IPS-15b (cell line): ENCODE measurements around the gene ADAT2.

ENCODE experiments used
- H3K27me3 ChIP-seq: one replicate; pipeline ENCODE4 v1.6.1; 2013; ENCODE audit warnings: low read length; ENCODE audit not compliant: control insufficient read depth, insufficient read depth
- H3K36me3 ChIP-seq: one replicate; pipeline ENCODE4 v1.6.1; 2013; ENCODE audit warnings: low read length; ENCODE audit not compliant: control insufficient read depth, insufficient read depth
- H3K4me1 ChIP-seq: one replicate; pipeline ENCODE4 v1.6.1; 2013; ENCODE audit warnings: mild to moderate bottlenecking, low read length; ENCODE audit not compliant: control insufficient read depth, insufficient read depth
- H3K4me3 ChIP-seq: one replicate; pipeline ENCODE4 v1.5.1; 2013; ENCODE audit warnings: low read depth, low read length
- H3K9ac ChIP-seq: one replicate; pipeline ENCODE4 v1.6.1; 2013; ENCODE audit warnings: low read depth, mild to moderate bottlenecking, low read length
- H3K9me3 ChIP-seq: one replicate; pipeline ENCODE4 v1.6.1; 2013; ENCODE audit warnings: mild to moderate bottlenecking, low read length; ENCODE audit not compliant: control insufficient read depth, insufficient read depth

The ADAT2 gene

DNA sequence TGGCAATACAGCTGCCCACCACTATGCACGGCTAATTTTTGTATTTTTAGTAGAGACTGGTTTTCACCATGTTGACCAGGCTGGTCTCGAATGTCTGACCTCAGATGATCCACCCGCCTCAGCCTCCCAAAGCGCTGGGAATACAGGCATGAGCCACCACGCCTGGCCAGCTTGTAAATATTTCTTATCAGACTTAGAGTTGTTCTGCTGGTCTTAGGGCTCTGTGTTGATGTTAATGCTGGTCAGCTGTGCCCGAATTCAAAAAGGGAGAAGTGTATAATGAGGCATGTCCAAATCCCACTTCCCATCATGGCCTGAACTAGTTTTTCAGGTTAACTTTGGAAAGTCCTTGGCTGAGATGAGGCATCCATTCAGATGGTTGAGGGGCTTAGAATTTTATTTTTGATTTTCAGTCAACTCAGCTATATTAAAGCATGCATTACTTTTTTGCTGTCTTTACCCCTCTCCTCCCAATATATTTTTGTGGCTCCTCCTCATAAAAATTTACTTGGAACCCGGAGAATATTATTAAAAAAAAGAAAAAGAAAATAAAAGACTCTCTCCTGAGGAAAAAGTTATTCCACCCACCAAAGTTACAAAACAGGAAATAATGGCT lies 47.7 kb downstream of the ADAT2 start:
- Histone ChIP-seq H3K9me3 (no peaks in the 10 kb centered on the region), H3K36me3 (no peaks in the 10 kb centered on the region), H3K9ac (no peak overlapping the region), H3K27me3 (no peaks in the 10 kb centered on the region), H3K4me1 (peaks cover 9% of the 10 kb centered on the region), H3K4me3 (no peak overlapping the region)

DNA sequence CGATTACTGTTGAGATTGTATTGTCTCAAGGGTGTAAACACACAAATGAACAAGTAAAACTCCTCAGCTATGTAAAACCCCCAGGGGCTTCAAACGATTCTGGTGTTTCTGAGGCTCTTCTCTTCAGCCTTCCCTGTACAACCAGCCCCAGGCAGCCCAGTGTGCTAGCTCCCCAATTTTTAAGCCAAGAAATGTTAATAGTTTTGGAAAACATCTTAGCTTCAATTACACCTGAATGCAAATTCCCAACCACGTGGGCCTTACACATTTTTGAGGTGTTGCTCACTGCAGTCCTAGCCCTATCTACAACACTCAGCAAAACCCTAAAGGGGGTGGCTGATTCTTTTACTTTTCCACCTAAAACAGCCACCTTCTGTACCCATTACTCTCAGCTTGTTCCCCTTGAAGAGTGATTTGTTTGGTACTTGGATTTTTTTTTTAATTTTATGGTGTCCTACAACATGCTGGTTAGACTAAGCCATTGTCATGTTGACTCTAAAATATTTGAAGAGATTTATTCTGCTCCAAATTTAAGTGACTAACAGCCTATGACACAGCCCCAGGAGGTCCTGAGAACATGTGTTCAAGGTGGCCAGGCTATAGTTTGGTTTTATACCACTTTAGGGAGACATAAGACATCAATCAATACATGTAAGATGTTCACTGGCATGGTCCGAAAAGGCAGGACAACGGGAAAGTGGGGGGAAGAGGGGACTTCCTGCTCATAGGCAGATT lies 48.7 kb downstream of the ADAT2 start:
- Histone ChIP-seq H3K9me3 (no peaks in the 10 kb centered on the region), H3K36me3 (no peaks in the 10 kb centered on the region), H3K9ac (no peak overlapping the region), H3K27me3 (no peaks in the 10 kb centered on the region), H3K4me1 (peaks cover 9% of the 10 kb centered on the region), H3K4me3 (no peak overlapping the region)

DNA sequence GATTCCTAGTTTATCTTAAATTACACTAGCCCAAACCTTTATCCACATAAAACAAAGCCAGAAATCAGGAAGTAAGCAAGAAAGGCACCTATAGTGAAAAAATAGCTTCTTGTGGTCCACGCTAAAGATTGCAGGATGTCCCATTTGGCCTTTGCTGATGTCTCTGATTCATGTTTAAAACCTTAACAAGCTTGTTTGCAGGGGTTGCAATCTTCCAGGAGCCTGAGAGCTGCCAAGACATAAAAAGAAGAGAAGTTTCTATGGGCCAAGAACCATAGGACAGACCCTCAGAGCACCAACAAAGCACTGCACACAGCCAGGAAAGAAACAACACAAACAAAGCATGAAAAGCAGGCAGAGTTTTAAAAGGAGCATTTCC lies 49.4 kb downstream of the ADAT2 start:
- Histone ChIP-seq H3K36me3 (no peaks in the 10 kb centered on the region), H3K9ac (no peak overlapping the region), H3K4me1 (peaks cover 9% of the 10 kb centered on the region), H3K9me3 (no peaks in the 10 kb centered on the region), H3K4me3 (no peak overlapping the region), H3K27me3 (no peaks in the 10 kb centered on the region)

DNA sequence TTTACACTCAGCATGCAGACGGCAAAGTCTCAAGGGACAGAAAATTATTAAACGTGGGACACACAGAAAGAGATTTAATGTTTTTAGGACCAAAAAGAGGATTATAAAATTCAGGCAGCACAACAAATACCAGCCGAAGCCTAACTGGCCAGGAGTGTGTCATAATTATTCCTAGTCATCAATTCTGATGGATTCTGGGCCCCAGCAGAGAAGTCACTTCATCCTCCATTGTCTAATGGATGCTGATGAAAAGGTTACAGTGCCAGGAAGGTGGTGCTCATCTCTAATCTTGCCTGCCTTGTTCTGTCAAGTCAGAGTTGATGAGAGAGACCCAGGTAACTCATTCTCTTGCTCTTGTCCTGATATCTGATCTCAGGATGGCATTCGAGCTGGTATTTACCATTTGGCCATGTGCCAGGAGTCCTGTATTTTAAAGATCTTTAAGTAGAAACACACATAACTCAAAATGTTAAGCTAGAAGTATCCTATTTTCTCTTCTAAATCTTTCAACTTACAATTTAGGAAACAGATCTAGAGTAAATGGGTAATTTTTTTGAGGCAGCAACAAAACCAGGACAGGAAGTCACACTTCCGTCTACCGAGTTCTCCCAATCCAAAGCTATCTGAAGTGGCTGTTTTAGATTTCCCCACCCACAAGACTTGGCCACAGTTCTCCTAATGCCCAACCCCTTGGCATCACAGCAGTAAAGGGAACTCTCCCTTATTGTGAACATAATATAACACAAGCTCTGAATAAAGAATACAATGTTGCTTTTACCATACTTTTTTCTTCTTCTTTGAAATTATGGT lies 50.0 kb downstream of the ADAT2 start:
- Histone ChIP-seq H3K36me3 (no peaks in the 10 kb centered on the region), H3K4me3 (no peak overlapping the region), H3K27me3 (no peaks in the 10 kb centered on the region), H3K4me1 (peaks cover 8% of the 10 kb centered on the region), H3K9ac (no peak overlapping the region), H3K9me3 (no peaks in the 10 kb centered on the region)

DNA sequence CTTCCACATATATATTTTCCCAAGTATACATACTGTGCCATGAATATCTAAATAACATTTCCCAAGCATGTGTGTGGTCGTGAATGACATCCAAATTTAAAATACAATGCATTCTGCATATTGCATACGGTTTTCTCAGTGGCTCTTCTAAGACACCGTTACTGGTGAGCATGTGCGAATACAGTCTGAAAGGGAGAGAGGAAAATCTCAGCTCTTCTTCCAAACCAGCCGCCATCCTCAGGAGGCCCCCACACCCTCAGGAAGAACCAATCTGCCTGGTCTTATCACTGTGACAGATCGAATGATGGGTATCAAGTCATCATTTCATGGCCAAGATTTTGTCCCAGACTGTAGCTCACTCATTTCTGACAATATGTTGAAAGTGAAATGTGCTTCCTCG lies 50.7 kb downstream of the ADAT2 start:
- Histone ChIP-seq H3K4me1 (peaks cover 6% of the 10 kb centered on the region), H3K4me3 (no peak overlapping the region), H3K9me3 (no peaks in the 10 kb centered on the region), H3K36me3 (no peaks in the 10 kb centered on the region), H3K9ac (no peak overlapping the region), H3K27me3 (no peaks in the 10 kb centered on the region)

DNA sequence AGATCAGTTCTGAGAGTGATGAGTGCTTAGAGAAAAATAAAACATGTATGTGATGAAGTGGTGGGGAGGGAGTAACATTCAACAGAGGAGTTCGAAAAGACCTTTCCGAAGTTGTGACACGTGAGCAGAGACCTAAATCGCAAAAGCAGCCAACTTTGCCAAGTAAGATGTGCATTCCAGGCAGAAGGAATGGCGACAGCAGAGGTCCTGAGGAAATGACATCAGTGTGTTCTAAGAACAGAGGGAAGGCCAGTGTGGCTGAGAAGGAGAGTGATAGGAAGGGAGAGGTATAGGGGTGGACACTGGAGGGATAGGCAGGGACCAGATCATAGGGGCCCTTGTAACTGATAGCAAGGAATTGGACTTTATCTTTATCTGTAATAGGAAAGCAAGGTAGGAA lies 51.3 kb downstream of the ADAT2 start:
- H3K4me3 ChIP-seq, result no peak overlapping the region

DNA sequence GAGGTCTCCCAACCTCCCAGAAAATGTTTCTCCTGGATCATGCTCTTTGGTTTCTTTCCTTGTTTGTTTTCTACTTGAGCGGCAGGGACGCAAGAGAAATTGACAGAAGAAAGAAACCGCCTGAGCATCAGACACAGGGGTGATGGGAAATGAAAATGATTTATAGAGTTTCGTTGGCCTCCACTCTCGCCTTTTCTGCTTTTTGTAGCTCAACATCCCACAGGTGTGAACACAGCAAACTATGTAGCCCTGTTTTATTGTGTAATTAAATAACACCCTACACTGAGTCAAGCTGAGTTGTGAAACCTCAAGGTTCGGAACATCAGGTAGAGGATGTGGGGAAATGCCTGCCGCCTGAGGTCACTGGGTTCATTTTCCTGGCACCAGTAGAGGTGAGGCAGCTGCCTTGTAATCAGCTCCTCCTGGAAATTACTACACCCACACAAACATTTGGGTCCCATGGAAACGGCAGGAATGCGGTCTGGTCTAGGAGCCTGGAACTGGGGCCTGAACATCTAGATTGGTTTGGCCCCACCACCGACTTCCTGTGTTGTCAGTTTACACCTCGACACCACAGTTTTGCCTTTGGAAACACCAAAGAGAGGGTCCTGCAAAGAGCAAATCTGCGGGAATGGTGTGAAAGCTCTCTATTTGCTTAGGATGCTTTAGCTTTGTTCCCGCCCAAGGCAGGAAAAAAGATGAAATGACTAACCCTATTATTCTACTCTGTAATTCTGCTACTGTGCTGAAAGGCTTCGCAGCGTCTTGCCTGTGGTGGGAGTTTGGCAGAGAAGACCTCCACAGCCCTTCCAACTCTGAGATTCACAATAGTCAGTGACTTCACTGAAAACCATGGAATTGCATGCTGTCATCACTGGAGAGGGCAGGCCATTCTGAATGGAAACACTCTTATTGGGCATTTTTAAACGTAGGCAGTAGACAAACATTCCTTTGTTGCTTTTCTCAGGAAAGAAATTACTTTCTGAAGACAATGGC lies 53.0 kb downstream of the ADAT2 start:
- H3K4me1 ChIP-seq, result peaks cover 6% of the 10 kb centered on the region
- no peaks in the 10 kb centered on the region for H3K9me3 ChIP-seq
- H3K27me3 ChIP-seq, result no peaks in the 10 kb centered on the region
- no peak overlapping the region for H3K4me3 ChIP-seq
- no peaks in the 10 kb centered on the region for H3K36me3 ChIP-seq
- H3K9ac ChIP-seq, result no peak overlapping the region

More for the DNA sequence above, 51.3 kb downstream of the ADAT2 start:
- Histone ChIP-seq H3K27me3 (no peaks in the 10 kb centered on the region), H3K36me3 (no peaks in the 10 kb centered on the region), H3K9me3 (no peaks in the 10 kb centered on the region), H3K4me1 (peaks cover 6% of the 10 kb centered on the region), H3K9ac (no peak overlapping the region)

DNA sequence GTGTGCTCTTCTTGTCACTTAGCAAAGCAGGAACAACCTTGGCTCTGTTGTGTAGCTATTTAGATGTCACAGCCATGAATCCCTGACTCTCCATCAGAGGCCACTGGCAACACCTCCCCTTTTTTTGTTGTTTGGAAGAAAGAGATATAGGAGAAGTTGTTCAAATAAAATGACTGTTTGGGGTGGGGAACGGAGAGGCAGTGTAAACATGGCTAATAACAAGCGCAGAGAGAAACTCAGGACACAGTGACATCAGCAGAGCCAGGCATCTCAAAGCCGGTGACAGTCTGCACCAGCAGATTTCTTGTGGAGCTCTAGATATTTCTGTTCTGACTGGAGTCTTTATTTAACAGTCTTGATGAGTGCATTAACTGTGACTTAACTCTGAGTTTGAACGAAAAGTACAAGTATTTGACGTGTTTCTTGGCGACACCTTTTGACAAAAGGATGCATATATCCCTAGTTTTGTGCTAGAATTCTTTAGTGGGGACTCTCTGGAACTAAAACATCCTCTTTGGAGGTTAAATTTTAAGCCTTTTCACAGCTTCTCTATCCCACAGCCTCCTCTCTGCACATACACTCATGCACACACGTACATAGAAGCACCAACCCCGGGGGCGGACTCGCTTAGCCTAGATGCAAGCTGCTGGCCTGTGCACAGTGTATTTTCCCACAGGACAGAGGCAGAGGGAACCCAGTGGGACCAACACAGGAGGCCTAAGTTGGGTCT lies 53.8 kb downstream of the ADAT2 start:
- no peaks in the 10 kb centered on the region for H3K27me3 ChIP-seq
- H3K4me1 ChIP-seq, result peaks cover 3% of the 10 kb centered on the region
- H3K9me3 ChIP-seq, result no peaks in the 10 kb centered on the region
- H3K4me3 ChIP-seq, result no peak overlapping the region
- H3K9ac ChIP-seq, result no peak overlapping the region
- no peaks in the 10 kb centered on the region for H3K36me3 ChIP-seq

DNA sequence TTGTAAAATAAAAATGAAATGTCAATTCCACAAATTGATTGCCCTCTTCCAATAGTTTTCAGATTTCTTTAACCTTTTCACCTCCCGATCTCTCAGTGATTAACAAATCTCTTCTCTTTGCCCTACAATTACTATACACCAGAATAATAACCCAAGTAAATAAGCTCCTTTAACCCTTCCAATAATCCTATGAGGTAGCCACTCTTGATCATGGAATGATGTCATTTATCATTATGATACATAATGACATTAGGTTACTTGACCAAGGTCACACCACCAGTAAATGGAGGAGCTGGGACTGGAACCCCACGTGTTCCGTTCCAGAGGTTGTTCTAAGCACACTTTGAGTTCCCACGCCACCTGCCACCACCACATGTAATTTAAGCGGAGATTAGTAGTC lies 54.8 kb downstream of the ADAT2 start:
- no peak overlapping the region for H3K9ac ChIP-seq
- peaks cover 3% of the 10 kb centered on the region for H3K4me1 ChIP-seq
- no peaks in the 10 kb centered on the region for H3K36me3 ChIP-seq
- H3K27me3 ChIP-seq, result no peaks in the 10 kb centered on the region
- H3K4me3 ChIP-seq, result no peak overlapping the region
- no peaks in the 10 kb centered on the region for H3K9me3 ChIP-seq

DNA sequence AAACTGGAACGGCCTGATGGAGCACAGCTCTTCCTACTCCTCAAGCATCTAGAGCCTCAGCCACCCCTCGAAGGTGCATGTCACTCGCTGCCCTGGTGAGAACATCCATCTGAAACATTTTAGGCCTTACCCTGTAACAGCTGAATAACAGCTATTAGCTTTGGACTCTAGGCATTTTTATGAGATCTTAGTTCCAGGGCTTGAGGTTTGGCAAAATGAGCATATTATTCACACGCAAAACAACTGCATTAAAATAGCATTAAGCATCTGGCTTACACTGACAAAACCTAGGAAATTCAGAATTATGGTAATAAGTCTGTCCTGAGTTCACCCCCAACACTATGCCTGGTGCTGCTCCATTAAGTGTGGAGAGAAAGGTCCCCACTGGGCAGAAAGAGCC lies 56.1 kb downstream of the ADAT2 start:
- Histone ChIP-seq H3K27me3 (no peaks in the 10 kb centered on the region), H3K9me3 (no peaks in the 10 kb centered on the region), H3K36me3 (no peaks in the 10 kb centered on the region), H3K4me3 (no peak overlapping the region), H3K9ac (no peak overlapping the region), H3K4me1 (no peaks in the 10 kb centered on the region)

DNA sequence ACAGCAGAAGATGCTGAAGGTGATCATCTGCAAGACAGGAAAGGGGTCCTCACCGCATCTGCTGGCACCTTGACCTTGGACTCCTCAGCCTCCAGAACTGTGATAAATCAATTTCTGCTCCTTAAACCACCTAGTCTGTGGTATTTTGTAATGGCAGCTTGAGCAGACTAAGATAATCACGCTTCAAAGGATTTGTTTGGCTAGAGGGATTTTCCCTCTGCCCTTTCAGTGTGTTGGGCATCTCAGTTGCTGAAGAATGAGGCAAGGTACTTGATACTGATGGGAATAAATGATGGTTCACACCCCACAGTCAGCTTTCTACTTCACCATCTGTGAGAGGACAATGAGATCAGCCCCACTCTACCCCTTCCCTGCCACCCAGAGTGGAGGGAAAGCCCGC lies 60.2 kb downstream of the ADAT2 start:
- no peaks in the 10 kb centered on the region for H3K9me3 ChIP-seq
- no peak overlapping the region for H3K4me3 ChIP-seq
- no peaks in the 10 kb centered on the region for H3K27me3 ChIP-seq
- H3K4me1 ChIP-seq, result no peaks in the 10 kb centered on the region
- H3K9ac ChIP-seq, result no peak overlapping the region
- H3K36me3 ChIP-seq, result no peaks in the 10 kb centered on the region
